LNCAP (cell line): ENCODE measurements around the gene RGL1.

Experiments used
- CTCF ChIP-seq: fragments of 450-650 bp; IDR thresholded peaks from 2 replicates; pipeline ENCODE4 v1.5.1; 2017; ENCODE audit warnings: mild to moderate bottlenecking

RGL1 gene

GRCh38 chr1:183881387-183882131 is 76.6 kb downstream of the RGL1 start:
- TF ChIP-seq CTCF = no peak

DNA sequence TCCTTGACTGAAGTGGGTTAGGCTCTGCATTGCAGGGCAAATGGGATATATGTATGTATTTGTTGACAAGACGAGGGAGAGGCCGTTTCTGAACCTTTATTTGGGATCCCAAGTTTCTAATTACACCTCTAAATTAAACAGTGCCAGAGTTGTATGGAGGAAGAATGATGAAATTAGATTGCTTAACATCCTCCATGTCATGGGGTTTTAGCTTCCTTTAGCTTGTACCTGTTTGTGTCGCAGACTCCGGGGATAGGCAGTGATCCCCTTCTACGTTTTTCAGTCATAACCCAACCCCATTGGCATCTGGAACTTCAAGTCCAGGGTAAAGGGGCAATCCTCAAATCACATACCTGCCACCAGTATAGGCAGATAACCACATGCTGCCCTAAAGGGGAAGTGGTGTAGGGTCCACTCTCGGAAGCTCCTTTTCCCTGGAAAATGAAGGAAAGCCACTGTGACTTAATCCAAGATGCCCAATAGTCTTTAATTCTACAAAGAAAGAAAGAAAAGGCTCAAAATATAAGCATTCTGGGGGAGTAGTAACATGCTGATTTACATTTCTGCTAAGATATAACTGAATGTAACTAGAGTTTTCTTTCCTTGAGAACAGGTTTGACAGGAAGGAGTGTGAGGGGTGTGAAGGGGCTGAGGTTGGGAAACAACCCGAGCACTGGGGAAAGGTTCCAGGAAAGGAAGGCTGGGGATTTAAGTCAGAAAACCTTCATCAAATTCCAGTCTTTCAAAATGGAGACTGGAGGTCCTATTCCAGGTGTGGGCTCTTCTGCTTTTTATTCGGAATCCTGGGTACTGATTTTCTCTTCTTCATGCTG is 77.6 kb downstream of the RGL1 start:
- TF ChIP-seq CTCF = no peak

- no peak for TF ChIP-seq CTCF
Observed at GRCh38 chr1:183883623-183884022, 78.7 kb downstream of the RGL1 start.

DNA sequence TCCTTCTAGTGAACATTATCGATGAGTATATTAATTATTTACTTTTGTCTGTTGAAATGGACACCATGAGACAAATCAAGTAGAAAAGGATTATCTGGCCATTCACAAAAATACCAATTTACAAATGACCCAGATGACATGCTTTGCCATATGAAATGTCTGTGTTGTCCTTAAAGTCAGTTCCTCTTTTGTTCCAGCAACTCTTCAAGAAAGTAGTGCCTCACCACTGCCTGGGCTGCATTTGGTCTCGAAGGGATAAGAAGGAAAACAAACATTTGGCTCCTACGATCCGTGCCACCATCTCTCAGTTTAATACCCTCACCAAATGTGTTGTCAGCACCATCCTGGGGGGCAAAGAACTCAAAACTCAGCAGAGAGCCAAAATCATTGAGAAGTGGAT is 79.6 kb downstream of the RGL1 start:
- TF ChIP-seq CTCF = no peak

DNA sequence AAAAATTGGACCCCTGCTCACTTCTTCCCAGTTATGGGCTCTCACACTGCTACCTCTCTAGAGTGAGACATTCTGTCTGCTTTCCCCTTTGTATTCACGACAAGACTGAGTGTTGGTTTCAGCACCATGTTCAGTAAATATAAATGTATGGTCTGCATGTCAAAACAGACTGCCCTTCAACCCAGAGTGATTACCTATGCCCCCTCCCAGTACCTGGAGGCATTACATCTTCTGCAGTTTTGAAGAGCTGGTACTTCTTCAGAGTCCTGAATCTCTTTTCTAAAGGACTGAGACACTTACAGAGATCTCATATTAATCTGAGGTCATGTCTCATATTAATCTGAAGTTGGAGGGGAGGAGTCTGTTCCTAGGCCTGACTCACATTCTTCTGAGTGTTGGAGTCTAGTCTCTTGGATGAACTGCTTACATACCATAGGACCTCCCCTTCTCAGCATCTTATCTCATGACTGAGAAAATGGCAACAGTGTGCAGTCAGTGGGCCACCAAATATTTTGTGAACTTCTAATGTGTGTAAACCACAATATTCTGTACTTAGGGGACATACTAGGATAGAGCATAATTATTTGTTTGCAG is 80.3 kb downstream of the RGL1 start:
- TF ChIP-seq CTCF = no peak

- no peak for TF ChIP-seq CTCF
Observed at GRCh38 chr1:183886083-183886828, 81.3 kb downstream of the RGL1 start.

DNA sequence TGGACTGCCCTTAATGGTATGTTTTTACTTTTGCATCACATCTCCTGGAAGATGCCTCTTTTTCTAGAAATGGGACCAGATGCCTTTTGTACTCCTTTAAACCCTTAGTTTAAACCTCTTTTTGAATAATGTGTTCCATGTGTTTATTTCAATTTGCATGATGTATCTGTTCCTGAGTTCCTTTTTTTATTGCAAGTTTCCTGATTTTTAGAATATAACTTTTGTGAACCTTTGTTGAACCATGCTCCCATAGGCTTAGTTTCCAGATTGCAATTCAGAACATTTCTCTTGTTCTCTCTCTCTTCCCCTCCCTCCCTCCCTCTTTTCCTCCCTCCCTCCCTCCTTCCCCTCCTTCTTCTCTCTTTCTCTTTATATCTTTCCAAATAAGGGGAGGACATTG is 81.9 kb downstream of the RGL1 start:
- TF ChIP-seq CTCF = no peak
